Epidermal melanocyte (primary cell): ENCODE results near the gene U2AF1L4.
A peak's percentile ranks its signal among the peaks of the same experiment; 100 is the strongest.
"Not testable (repeated sequence)": the region's sequence is repeated elsewhere in the genome, so short reads cannot be mapped to it uniquely, and the experiment has no call there.

ENCODE experiments used
- DNase-seq: peaks from one replicate; pipeline ENCODE4 v3.0.0; 2011; ENCODE audit warnings: low spot score; ENCODE audit not compliant: insufficient read length

The U2AF1L4 gene

DNA sequence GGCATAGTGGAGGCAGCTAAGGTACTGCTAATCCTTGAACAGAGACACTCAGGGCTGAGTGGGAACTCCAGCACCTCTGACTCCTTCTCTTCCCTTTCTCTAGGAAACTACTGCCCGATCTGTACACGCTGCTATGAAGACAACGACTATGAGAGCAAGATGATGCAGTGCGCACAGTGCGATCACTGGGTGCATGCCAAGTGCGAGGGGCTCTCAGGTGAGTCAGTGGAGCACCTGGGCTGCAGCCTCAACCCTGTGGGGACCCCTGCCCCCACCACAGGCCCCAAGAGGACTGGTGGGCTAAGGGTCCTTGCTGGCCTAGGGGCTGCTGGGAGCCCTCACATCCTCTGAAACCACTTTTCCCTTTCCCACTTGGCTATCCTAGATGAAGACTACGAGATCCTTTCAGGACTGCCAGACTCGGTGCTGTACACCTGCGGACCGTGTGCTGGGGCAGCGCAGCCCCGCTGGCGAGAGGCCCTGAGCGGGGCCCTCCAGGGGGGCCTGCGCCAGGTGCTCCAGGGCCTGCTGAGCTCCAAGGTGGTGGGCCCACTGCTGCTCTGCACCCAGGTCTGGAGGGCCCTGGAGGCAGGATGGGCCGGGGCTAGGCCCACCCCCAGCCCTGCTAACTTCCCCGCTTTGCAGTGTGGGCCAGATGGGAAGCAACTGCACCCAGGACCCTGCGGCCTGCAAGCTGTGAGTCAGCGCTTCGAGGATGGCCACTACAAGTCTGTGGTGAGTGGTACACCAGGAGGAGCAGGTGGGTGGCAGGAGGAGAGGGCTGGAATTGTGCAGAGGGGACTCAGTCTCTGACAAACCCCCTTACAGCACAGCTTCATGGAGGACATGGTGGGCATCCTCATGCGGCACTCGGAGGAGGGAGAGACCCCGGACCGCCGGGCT, 17.9 kb downstream of the U2AF1L4 start:
- DNase-seq, result peak; percentile 8

GRCh38 chr19:35725216-35725861, 19.9 kb downstream of the U2AF1L4 start:
- DNase-seq, result peak; percentile 10

DNA sequence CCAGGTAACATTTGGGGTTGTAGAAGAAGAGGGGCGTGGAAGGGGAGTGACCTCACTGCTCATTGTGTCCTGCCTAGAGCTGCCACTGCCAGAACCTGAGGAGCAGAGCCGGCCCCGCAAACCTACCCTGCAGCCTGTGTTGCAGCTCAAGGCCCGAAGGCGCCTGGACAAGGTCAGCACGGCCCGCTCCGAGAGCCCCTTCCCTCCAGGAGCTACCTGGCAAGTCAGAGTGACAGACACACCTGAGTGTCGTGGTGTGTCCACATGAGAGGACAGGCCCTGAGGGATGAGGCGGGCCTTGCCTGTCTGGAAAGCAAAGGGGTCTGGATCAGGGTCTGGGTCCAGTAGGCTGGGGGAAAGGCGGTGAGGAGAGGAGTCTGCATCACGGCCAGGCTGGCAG, 20.7 kb downstream of the U2AF1L4 start:
- DNase-seq, result no peak

- DNase-seq, result not testable (repeated sequence)
Measured at GRCh38 chr19:35724132-35724531, 21.1 kb downstream of the U2AF1L4 start.

DNA sequence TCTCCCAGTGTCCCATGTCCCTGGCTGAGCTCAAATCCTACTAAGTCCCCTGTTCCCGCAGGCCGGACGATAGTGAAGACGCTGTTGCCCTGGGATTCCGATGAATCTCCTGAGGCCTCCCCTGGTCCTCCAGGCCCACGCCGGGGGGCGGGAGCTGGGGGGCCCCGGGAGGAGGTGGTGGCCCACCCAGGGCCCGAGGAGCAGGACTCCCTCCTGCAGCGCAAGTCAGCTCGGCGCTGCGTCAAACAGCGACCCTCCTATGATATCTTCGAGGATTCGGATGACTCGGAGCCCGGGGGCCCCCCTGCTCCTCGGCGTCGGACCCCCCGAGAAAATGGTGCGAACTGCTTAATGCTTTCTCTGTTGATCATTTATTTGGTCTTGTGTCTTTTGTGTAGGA, 21.5 kb downstream of the U2AF1L4 start:
- DNase-seq, result no peak

DNA sequence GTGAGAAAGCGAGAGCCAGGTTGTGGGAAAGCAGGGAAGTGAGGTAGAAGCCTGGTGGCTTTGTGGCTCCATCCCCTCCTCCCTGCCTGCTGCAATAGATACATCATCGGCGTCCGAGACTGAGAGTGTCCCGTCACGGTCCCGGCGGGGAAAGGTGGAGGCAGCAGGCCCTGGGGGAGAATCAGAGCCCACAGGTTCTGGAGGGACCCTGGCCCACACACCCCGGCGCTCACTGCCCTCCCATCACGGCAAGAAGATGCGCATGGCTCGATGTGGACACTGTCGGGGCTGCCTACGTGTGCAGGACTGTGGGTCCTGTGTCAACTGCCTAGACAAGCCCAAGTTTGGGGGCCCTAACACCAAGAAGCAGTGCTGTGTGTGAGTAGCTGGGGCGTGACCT, 22.3 kb downstream of the U2AF1L4 start:
- peak; percentile 10 for DNase-seq

- no peak for DNase-seq
Measured at GRCh38 chr19:35722461-35722860, 22.8 kb downstream of the U2AF1L4 start.

DNA sequence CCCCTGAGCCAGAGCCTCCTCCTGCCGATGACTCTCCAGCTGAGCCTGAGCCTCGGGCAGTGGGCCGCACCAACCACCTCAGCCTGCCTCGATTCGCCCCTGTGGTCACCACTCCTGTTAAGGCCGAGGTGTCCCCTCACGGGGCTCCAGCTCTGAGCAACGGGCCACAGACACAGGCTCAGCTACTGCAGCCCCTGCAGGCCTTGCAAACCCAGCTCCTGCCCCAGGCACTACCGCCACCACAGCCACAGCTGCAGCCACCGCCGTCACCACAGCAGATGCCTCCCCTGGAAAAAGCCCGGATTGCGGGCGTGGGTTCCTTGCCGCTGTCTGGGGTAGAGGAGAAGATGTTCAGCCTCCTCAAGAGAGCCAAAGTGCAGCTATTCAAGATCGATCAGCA, 23.8 kb downstream of the U2AF1L4 start:
- DNase-seq, result peak; percentile 13

GRCh38 chr19:35720648-35721047, 24.6 kb downstream of the U2AF1L4 start:
- DNase-seq, result no peak

DNA sequence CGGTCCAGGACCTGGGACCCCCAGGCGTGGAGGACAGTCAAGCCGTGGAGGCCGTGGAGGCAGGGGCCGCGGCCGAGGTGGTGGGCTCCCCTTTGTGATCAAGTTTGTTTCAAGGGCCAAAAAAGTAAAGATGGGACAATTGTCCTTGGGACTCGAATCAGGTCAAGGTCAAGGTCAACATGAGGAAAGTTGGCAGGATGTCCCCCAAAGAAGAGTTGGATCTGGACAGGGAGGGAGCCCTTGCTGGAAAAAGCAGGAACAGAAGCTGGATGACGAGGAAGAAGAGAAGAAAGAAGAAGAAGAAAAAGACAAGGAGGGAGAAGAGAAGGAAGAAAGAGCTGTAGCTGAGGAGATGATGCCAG, 25.1 kb downstream of the U2AF1L4 start:
- DNase-seq, result no peak

DNA sequence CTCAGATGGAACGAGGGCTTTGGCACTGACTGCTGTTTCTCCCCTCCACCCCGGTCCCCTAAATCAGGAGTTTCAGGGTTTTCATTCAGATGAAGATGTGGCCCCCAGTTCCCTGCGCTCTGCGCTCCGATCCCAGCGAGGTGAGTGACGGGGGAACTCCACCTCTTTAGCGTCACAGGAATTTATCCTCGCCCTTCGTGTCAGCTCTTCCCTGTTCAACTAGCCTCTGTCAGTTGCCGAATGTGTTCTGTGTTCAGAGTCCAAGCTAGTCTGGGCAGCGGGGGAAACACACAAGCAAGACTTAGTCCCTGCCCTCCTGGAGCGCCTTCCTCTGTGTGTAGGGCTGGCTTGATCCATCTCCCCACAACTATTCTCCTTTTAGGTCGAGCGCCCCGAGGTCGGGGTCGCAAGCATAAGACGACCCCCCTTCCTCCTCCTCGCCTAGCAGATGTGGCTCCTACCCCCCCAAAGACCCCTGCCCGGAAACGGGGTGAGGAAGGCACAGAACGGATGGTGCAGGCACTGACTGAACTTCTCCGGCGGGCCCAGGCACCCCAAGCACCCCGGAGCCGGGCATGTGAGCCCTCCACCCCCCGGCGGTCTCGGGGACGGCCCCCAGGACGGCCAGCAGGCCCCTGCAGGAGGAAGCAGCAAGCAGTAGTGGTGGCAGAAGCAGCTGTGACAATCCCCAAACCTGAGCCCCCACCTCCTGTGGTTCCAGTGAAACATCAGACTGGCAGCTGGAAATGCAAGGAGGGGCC, 25.6 kb downstream of the U2AF1L4 start:
- DNase-seq, result peak; percentile 12

DNA sequence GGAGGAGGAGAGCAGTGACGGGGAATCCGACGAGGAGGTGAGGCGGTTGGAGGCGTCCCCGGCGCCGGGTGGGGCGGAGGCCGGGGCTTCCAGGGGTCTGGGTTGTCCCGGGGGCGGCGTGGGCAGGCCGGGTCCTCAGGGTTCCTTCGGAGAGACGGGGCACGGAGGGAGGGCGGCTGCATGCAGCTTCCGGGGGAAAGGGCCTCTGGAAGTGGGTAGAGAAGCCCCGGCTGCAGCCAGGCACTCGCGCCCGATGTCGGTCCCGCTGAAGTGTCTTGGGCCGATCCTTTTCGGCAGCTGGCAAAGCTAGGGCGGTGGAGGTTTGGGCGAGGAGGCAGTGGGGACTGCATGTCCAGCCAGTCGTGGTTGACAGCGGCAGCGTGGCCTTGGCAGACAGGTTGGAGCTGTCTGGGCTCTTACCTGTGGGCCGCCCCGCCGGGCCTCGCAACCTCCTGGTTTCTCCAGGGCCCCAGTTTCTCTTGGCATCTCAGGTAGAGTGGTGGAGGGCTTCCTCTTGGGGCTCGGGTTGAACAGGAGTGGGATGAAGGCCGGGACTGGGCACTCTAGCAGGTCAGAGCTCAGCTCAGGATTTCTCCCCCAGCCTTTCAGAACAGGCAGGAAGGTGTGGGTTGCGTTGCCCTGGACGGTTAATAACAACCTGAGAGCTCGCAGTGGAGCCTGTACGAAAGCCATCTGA, 26.7 kb downstream of the U2AF1L4 start:
- DNase-seq, result peak; percentile 57

DNA sequence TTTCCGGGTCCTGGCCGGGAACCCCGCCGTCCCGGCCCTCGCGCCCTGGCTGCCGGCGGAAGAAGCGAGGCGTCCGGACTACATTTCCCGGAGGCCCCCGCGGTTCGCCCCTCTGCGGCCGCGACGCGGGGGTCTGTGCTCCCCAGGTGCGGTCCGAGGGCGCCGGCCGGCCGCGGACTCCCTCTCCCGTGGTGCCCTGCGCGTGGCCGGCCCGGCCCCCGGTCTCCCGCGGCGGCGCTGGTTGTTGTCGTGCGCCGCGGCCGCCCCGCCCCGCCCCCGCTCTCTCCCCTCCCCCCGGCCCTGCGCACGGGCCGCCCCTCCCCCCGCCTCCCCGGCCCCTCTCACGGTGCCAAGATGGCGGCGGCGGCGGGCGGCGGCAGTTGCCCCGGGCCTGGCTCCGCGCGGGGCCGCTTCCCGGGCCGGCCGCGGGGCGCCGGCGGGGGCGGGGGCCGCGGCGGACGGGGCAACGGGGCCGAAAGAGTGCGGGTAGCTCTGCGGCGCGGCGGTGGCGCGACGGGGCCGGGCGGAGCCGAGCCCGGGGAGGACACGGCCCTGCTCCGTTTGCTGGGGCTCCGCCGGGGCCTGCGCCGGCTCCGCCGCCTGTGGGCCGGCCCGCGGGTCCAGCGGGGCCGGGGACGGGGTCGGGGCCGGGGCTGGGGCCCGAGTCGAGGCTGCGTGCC, 27.4 kb downstream of the U2AF1L4 start, which contains the start of gene KMT2B:
Gene KMT2B, plus strand, starts transcription at position 339 of the 680 bp plus-strand sequence. Its CDS starts 16 bp downstream, at position 355.
- peak; percentile 98 for DNase-seq

- DNase-seq, result peak; percentile 99
Measured at GRCh38 chr19:35716801-35717664, 28.2 kb downstream of the U2AF1L4 start.

- peak; percentile 57 for DNase-seq
Measured at GRCh38 chr19:35715981-35716800, 29.0 kb downstream of the U2AF1L4 start.

DNA sequence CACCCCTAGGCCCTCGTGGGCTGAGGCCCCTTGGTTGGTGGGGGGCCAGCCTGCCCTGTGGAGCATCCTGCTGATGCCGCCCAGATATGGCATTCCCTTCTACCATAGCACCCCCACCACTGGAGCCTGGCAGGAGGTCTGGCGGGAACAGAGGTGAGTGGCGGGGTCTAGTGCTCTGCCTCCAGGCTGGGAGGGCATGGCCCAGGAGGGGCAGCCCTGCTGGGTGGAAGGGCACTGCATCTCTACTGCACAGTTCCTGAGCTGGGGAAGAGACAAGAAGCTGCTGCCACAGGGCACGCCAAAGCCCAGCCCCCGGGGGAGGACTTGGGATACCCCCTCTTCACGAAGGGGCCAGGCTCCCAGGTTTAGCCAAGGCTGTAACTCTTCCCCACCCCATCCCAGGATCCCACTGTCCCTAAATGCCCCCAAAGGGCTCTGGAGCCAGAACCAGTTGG, 29.8 kb downstream of the U2AF1L4 start:
- DNase-seq, result no peak

- DNase-seq, result no peak
Measured at GRCh38 chr19:35714601-35715354, 30.4 kb downstream of the U2AF1L4 start.

DNA sequence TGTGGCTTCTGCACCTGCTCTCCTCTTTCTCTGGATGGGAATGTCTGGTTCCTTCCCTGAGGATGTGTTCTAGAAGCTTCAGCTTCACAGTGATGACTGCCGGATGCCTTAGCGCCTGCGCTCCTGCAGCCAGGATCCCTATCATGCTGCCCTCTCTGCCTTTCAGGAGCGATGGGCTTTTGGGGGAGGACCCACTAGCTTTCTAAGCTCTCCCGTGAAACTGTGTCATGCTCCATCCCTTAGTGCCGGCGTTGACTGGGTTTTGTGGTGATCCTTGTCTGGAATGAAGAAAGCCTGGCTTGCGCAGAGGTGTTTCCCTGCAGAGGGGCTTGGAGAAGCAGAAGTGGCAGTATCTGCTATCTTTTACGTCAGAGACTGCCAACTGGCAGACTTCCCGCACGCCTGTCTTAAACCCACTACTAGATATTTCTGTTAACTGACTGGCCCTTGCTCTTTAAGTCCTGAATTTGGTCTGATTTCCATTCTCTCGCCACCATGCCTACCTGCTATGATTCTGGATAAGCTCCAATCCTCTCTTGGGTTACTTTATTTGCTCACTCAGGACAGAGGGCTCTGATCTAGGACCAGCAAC, 31.2 kb downstream of the U2AF1L4 start:
- DNase-seq, result peak; percentile 5
